ENCODE data around the gene NPPB.

- no peak for TF ChIP-seq POLR2A (IDR thresholded peaks at IDR 0.05)
- TF ChIP-seq CTCF (IDR thresholded peaks at IDR 0.05) = no peak
- TF ChIP-seq POLR2AphosphoS5 (IDR thresholded peaks at IDR 0.05) = no peak
- TF ChIP-seq EP300 (IDR thresholded peaks at IDR 0.05) = no peak
Observed at GRCh38 chr1:11877074-11877473, 18.3 kb upstream of the NPPB start.

All from sigmoid colon (tissue), 4 donors.